H1 (cell line): ENCODE measurements around the gene ZNF469. TPM values are rescaled to one million over a fixed set of nuclear protein-coding genes. Genes with fewer than 3 reads are reported as not detected.

ENCODE experiments used
- ATF2 ChIP-seq: IDR thresholded peaks from 2 replicates; pipeline ENCODE4 v1.6.1; 2012; ENCODE audit warnings: low read length, inconsistent platforms
- ATF3 ChIP-seq: IDR thresholded peaks from 2 replicates; pipeline ENCODE4 v1.6.1; 2011; ENCODE audit warnings: low read depth, mild to moderate bottlenecking, low read length; ENCODE audit not compliant: insufficient read depth
- CBX5 ChIP-seq: fragments of 300-800, 300-1000 bp; sonication (generic); IDR thresholded peaks from 2 replicates; pipeline ENCODE4 v1.7.1; 2016; ENCODE audit warnings: antibody characterized with exemption, low read length, low read depth
- polyA plus RNA-seq, 7 experiments: library from polyadenylated mRNA; depleted of rRNA in 3 of 7; stranded (reverse) in 5 of 7; unstranded in 2 of 7; fragments of >200 nt in 5 of 7; fragments of 200-250 nt in 2 of 7; gene quantifications; 1 replicate in 5 of 7; 2 replicates in 1 of 7; 4 replicates in 1 of 7; pipeline versions ENCODE4 v1.2.1 to v1.2.3, GENCODE V29; 2011 to 2013; ENCODE audit warnings: missing spikeins in 2 of 7, mixed read lengths in 2 of 7
- total RNA-seq: library from RNA; stranded (reverse); fragmentation: NEBNext Ultra II Directional; extraction: Animal tissue kit (Norgen Biotek cat#: 25700); gene quantifications from 2 replicates; pipeline ENCODE4 v1.2.1, GENCODE V29; 2021

Gene ZNF469
- total and polyA plus RNA-seq, 2 of the 8 experiments (the other 6 are each of a cell fraction or from before 2014, with no cell fraction given) = 0.30 to 1.8 TPM

GRCh38 chr16:88423448-88423850 lies 40.7 kb downstream of the ZNF469 start (continued):
- no peak for TF ChIP-seq ATF3
- TF ChIP-seq ATF2 = no peak
- TF ChIP-seq CBX5 = no peak
